Activated CD4-positive, alpha-beta T cell treated with anti-CD3 and anti-CD28 coated beads, Interleukin-10, Interleukin-2, amounts not matched to agents 100 ng/mL and 50 ng/mL, durations not matched to agents 16 hours and 8 hours (primary cell): ENCODE measurements around the gene LMO7.
"Not testable (repeated sequence)": the region's sequence is repeated elsewhere in the genome, so short reads cannot be mapped to it uniquely, and the experiment has no call there.

ENCODE experiments used
- DNase-seq: peaks from one replicate; pipeline ENCODE4 v3.0.0-alpha.2; 2020

LMO7 gene

DNA sequence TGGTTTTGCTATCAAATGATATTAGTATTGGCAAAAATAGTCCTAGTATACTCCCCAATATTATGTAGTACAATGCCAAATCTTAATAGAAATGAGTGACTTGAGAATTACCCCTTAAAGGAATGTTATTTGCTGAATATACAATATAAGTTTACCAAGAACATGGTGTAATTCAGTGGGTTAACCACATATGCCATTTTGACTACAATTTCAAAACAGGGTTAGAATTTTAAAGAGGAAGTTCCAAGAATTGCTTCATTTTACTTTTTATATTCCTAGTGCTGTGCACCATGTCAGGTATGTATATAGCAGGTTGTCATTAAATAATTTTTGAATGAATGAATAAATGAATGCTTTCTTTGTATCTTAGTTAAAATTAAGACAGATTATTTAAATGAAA is 66.3 kb downstream of the LMO7 start:
- no peak for DNase-seq

DNA sequence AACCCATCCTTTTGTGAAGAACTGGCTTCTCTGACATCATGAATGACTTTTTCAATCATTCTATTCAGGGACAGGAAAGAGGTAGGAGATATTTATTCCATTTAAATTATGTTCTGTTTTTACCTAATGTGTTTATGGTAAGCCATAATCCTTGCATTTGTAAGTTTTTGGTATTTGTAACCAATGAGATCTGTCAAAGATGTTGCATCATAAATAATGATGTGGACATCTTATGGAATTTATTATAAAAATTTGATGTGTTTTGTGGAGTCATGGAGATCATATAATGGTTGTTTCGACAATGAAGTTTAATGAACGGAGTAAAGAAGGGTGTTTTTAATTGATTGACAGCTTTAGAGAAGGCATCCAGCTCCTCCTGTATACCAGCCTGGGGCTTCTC is 67.6 kb downstream of the LMO7 start:
- DNase-seq = no peak

DNA sequence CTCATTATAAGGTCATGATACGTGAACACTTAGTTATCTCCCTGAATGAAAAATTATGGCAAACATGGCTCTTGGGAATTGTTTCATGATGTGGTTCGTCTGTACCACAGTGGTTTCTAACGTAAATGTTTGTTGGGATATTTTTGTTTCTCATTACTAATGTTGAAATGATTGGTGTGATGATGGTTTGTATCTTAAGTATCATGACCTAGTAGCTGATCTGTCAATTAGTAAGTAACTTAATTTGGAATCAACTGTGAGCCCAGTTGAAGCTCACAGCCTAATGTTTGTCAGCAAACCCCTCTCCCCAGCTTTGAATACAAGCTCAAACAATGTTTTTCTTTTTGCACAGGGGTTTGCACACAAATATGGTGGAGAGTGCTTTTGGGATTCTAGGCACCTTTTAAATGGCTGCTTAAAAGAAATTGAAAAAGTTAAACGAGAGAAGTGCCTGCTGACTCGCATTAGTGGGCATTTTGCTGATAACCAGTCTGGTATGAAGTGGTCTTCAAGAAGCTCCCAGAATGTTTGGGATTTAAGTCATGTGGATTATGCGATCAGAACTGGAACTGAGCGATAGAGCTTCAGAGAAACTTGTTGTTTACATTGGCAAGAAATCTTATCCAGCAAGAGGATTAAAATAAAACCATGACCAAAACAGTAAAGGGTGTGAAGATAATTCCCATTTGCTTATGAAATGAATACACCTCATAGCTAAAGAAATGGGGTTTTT is 68.2 kb downstream of the LMO7 start:
- DNase-seq = no peak

DNA sequence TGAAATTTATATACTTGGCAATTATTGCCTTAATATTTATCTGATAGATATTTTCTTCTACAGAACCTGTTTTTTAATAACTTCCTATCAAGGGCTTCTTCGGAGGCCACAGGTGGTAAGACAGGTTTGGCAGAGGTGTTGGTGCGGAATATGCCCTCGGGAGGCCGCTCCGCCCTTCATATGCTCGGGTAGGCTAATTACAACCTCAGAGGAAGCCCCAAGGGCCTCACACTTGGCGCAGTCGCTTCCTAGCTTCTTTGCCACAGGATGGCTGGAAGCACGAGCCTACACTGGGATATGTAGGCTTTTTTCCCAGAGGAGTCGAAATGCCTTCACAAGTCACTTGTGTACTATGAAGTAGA is 68.8 kb downstream of the LMO7 start:
- DNase-seq = no peak

DNA sequence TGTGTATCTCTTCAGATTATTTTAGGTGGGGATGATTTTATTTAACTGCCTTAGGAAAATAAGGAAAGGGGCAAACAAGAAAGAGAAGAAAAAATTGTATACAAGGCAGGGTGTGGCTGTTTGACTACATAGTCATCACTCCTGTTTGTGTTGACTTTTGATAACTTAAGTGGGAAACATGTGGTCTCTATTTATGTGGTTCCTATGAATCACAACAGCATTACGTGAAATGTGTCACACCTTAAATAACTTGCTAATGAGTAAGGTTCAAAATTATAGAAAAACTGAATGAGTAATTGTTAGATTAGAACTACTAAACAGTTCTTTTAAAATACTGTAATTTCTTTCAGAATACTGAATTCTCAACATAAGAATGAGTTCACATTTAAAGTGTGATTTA is 69.3 kb downstream of the LMO7 start:
- DNase-seq = peak; percentile 34

DNA sequence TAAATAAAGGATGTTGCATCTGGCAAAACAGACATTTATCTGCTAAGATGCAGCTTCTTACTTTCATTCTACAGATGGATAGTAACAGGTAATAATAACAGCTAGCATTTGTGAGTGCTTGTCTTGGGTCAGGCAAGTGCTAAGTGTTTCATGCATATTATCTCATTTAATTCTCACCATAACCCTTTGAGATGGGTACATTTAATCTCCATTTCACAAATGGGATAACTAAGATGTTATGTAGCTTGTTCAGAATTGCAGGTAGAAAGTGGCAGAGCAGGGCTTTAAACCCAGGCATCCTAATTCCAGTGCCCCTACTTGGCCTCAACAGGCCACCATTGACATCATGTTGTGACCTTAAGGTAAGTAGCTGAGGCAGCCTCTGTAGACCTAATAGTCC is 69.8 kb downstream of the LMO7 start:
- no peak for DNase-seq

DNA sequence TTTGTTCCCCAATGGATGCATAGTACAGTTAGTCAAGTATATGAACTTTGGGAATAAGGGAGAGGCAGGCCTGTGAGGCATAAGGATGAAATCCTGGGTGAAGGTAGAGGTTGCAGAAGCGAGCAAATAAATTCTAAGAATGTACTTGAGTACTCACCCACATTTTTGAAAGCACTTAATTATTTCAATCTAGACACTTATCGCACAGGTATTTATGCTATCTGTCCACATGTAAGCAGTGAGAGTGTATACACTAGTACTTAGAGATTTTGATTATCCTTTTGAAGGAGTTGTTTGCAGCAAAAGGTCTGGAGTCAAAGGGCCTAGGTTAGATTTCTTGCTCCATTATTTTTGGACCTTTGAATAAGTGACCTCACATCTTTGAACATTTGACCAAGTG is 77.7 kb downstream of the LMO7 start:
- DNase-seq = no peak

DNA sequence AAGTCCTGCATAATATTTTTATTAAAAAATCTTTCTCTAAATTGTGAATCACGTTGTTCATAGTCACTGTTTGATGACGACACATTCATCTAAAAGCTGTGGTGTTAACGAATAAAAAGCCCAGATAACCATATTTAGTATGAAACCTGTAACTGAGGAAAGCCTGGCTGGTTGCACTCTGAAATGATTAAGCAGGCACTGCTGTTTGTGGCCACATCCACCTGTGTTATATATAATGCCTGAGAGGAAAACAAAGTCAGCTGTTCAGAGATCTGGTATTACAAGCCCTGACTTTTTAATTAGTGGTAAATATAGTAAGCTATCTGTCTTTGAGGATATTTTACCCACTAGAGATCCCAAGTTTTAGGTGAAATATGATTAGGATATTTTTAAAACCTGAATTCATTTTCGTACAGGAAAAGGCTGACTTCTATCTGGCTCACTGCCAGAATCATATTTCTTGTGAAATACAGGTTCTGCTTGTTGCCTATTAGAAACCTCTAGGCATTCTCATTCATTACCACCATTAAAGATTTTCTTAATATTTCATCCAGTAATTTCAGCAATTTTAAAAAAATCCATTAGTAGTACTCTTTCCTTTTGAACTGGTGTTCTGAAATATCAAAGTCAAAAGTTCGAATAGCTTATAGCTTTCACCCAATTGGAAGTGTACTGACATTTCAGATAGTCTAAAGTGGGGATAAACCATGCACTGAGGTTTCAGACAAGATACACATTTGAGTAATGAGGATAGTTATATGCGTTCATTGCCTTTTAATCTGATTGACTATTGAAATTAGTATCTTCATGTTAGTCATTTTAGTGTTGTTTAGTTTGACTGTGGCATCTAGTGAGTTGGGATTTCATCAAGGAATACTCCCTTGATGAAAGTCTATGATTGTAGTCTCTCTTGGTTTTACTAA is 79.7 kb downstream of the LMO7 start:
- peak; percentile 45 for DNase-seq

DNA sequence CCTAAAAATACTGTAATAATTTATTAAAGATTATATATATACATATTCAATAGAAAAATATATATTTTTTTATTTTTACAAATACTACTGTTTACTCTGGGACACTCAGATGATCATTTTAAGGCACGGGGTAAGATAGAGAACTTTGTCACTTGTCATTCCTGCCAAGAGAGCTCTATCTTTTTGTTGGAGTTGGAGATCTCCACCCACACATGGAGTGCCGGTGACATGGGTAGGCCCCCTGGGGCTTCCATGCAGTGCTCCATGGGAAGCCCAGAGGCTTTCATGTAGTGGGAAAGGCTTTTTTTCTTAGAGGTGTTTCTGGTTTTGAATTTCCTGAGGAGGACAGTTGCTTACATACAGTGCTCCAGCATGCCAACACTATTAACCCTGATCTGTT is 81.4 kb downstream of the LMO7 start:
- DNase-seq = no peak

DNA sequence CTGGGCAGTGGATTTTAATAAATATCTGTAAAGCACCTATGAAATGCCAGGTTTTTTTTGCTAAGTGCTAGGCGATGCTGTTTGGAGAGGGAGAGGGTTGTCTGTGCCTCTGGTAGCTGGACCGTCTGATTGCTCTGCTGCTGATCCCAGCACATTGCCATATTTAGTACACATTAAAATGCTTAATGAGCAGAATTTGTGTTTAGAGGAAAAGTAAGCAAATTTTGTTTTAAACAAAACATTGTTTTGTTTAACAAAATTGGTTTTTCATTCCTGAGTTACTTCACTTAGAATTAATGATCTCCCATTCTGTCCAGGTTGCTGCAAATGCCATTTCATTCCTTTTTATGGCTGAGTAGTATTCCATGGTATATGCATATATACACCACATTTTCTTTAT is 85.2 kb downstream of the LMO7 start:
- no peak for DNase-seq

DNA sequence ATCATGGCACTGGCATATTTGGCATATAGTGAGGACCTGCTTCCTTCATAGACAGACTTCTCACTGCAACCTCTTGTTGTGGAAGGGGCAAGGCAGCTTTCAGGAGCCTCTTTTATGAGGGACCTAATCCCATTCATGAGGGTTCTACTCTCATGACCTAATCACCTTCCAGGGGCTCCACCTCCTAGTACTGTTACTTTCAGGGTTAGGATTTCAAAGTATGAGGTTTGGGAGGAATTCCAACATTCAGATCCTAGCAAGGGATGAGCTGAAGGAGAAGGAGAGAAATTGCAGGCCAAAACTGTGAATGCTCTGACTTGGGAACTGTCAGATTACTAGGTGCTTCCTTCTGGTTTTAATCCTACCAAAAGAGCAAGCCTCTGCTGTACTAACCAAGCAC is 87.8 kb downstream of the LMO7 start:
- no peak for DNase-seq

DNA sequence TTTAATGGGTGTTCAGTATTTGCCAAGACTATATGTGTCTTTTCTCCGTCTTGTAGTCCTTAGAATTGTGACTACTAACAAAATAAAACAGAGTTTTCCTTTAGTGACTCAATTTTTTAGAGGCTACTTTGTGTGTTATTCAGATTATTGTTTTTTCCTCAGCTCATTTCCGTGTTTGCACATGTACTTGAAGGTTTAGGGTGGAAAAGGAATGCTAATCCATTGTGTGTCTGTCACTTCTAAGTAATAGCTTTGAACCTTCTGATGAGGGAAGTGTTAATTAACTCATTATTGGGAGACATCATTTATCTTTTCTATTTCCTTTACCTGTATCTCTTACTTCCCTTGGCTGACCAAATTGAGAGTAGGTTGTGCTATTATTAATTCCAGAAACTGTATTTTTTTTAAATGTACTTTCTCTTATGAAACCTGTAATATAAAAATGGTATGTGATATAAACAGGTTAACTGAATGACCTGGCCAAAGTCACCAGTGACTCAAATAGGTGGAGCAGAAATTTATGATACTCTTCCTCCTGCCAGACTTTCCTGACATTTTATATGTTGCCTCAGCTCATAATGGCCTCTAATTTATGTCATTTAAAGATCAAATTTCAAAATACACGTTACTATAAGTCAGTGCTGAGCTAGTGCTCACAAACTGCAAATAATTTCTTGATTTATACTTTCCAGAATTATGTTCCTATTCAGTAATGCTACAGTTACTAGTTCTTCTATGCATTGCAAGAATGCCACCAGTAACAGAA is 88.8 kb downstream of the LMO7 start:
- no peak for DNase-seq

DNA sequence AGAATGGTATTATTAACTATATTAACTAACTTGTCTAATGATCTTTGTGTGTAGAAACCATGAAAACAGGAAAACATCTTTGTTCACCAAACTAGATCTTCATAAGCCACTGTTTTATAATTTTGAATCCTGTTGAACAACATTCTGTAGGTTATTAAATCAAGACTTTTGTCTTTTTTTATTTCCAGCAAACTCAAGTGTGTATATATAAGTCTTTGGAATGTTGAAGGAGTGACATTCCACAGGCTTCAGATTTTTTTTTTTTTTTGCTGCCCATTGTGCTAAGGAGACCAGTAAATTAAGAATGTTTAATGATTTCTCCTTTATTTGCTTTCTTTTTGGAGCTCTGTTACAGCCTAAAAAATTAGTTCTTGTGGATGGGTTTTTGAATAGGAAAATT is 89.6 kb downstream of the LMO7 start:
- DNase-seq = no peak

DNA sequence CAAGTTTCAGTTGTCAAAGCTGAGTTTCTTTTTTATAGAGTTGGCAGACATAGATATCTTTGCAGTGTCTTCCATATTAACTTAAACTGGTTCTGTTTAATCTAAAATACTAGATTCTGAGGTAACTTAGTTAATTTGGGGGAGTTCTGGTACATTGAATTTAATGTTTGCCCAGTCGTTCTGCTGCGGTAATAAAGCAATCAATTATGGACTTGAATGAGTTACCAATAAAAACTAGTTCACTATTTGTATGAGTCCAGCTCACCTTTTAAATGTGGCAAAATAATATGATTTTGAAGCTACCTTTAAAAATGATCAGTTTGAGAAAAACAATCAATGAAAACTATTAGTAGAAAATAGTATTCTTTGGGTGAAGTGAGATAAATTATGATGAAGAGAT is 90.2 kb downstream of the LMO7 start:
- no peak for DNase-seq

DNA sequence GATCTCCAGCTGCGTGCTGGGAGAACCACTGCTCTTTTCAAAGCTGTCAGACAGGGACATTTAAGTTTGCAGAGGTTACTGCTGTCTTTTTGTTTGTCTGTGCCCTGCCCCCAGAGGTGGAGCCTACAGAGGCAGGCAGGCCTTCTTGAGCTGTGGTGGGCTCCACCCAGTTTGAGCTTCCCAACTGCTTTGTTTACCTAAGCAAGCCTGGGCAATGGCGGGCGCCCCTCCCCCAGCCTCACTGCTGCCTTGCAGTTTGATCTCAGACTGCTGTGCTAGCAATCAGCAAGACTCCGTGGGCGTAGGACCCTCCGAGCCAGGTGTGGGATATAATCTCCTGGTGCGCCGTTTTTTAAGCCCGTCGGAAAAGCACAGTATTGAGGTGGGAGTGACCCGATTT is 97.0 kb downstream of the LMO7 start:
- not testable (repeated sequence) for DNase-seq

DNA sequence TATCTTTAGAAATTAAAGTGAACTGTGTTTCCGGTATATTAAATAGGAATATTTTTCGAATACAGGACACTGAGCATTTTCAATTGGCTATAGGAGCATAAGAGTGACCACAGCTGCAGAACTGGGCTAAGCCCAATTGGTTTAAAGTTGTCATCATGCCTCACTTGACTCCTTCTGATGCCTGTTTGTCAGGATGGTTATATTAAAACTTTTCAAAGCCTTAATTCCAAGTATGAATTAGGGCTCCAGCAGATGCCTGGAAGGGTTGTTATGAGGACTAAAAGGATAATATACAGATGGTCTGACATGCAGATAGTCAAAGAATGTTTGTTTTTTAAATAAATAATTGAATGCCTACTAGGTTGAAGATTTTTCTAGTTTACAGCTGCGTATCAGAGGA is 100.0 kb downstream of the LMO7 start:
- DNase-seq = no peak

DNA sequence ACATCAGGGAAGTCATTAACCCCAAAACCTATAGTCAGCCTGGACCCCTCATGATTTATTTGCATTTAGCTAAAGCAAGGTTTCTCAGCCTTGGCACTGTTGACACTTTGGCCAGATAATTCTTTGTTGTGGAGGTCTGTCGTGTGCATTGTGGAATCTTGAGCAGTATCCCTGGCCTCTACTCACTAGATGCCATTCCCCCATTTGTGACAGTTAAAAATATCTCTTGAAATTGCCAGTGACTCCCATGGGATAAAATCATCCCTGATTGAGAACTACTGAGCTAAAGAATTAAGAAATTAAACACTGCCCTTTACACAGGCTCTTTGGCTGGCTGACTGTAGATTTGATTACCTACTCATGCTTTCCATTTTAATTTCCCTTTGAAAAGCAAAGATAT is 102.7 kb downstream of the LMO7 start:
- DNase-seq = no peak

DNA sequence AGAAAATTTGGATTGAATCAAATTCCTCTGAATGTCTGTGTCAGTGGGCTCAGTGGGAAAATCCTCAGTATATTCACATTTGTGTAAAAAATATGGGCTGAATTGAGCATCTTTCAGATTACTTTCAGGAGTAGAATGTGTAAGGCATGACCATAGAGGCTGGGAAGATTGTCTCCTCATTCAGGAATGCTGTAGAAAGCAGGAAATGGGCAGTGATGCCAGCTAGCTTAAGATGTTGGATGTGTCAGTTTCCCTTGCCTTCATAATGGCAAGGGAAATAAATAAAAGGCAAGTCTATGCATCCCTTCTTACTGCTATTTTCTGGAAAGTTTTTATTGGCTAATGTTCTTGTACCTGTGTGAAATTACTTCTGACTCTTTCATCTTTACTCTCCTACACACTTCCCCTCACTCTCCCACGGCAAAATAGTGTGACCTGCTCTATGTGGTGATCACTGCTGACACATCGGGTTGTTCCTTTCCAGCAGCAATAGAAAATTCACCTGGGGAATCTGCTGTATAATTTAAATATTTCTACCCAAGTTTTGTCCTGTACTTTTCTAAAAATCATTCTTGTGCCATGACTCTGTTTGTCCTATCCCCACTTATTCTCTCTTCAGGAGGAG is 103.2 kb downstream of the LMO7 start:
- no peak for DNase-seq

DNA sequence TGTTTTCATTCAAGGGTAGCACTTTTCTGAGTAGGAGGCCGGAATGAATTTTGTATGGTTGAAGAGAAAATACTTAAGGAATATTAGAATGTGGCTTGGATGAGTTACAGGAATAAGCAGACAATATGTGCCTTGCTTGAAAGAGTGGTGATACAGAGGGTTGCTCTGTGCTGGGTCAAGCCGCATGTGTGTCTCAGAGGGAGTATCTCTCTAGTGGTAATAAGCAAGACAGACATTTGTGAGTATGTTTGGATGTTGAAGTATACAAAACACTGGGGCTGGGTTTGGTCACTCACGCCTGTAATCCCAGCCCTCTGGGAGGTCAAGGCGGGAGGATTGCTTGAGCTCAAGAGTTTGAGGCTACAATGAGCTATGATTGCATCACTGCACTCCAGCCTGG is 103.9 kb downstream of the LMO7 start:
- no peak for DNase-seq

DNA sequence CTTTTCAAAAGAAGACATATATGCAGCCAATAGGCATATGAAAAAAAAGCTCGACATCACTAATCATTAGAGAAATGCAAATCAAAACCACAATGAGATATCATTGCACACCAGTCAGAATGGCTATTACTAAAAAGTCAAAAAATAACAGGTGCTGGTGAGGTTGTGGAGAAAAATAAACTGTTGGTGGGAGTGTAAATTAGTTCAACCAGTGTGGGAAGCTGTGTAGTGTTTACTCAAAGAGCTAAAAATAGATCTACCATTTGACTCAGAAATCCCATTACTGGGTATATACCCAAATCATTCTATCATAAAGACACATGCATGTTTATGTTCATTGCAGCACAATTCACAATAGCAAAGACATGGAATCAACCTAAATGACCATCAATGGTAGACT is 106.9 kb downstream of the LMO7 start:
- not testable (repeated sequence) for DNase-seq

DNA sequence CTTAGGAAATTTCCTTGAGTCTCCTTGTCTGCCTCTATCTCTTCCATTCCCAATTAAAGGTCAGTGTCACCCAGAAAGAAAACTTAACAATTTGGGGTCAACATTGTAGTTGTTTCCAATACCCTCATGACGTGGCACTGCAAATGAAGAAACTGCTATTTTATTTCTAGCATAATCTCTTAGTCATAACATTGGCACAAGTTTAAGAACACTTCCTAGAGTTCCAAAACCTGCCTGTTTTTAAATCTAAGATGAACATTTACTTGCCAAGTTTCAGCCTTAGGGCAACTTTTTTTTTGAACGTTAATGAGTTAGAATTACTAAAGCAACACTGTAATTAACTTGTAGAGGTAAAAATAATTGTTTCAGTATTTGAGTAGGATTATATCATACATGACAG is 108.0 kb downstream of the LMO7 start:
- DNase-seq = no peak

DNA sequence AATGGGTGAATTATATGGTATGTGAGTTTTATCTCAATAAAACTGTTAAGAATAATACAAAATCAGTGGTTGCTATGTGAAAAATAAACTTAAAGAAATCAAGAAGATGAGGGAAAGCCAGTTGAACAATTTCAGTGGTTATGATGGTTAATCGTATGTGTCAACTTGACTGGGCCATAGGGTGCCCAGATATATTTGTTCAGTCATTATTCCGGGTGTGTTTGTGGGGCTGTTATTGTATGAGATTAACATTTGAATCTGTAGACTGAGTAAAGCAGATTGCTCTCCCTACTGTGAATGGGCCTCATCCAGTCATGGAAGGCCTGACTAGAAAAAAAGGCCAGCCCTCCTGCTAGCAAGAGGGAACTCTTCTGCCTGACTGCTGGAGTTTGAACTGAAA is 109.3 kb downstream of the LMO7 start:
- DNase-seq = no peak

DNA sequence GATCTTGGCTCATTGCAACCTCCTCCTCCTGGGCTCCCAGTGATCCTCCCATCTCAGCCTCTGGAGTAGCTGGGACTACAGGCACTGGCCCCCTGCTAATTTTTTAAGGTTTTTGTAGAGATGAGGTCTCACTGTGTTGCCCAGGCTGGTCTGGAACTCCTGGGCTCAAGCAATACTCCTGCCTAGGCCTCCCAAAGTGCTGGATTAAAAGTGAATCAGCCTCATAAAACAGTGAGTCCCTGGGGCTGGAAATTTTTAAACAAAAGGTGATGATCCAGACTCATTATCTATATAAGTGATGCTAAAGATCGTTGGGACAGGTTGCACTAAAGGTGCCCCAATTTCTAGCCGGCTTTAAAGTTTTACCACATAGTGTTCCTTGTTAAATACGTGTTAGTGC is 112.7 kb downstream of the LMO7 start:
- DNase-seq = no peak
